Measurements from ENCODE around the gene NMNAT3. TPM values are rescaled to one million over a fixed set of nuclear protein-coding genes. Genes with fewer than 3 reads are reported as not detected.
"Not testable (repeated sequence)": the region's sequence is repeated elsewhere in the genome, so short reads cannot be mapped to it uniquely, and the experiment has no call there.

The NMNAT3 gene
- total RNA-seq, 2 donors from 2014 or later = 4.5 to 4.6 TPM

DNA sequence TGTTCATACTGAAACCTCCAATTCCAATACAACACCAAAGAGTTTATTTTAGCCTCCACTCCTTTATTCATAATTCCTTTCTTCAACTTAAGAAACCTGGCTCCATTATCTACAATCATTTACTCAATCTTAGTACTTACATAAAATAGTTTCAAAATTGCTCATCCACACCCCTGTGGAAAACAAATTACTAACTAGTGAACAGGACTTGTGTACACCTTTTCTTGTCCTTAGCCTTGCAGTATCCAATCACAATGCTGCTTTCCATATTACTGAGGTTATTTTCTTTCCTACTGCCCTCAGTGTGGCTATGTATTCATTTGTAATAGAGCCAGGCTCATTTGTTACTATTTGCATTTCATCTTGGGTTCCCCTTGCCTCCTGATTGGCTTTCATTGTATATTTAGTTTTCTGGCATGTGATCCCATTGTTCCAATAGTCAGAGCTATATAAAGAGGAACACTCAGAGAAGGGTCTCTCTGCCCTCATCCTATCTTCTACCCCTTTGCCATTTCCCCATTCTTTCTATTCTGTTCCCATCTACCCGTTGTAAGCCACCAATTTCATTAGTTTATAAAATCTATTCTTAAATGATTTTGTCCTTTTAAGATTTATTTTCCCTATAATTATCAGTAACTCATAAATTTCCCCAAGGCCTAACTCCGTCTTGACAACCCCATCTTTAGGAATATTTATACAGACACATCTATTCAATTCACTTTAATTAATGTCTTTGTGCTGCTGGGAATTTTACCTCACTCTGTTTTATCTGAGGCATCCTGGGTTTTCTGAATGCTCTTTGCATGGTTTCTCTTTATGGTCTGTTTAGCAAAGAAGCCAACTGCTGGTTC is 70.3 kb downstream of the NMNAT3 start:
- Histone ChIP-seq H3K27ac (no peak overlapping the region), H3K4me1 (no peaks in the 10 kb centered on the region), H3K27me3 (no peaks in the 10 kb centered on the region), H3K9me3 (no peaks in the 10 kb centered on the region), H3K9ac (ENCODE audit: low read depth in 2 of 2, low read length in 2 of 2) (no peak overlapping the region), H3K36me3 (no peaks in the 10 kb centered on the region), H3K4me3 (no peak overlapping the region)
- TF ChIP-seq, protein P1, sequence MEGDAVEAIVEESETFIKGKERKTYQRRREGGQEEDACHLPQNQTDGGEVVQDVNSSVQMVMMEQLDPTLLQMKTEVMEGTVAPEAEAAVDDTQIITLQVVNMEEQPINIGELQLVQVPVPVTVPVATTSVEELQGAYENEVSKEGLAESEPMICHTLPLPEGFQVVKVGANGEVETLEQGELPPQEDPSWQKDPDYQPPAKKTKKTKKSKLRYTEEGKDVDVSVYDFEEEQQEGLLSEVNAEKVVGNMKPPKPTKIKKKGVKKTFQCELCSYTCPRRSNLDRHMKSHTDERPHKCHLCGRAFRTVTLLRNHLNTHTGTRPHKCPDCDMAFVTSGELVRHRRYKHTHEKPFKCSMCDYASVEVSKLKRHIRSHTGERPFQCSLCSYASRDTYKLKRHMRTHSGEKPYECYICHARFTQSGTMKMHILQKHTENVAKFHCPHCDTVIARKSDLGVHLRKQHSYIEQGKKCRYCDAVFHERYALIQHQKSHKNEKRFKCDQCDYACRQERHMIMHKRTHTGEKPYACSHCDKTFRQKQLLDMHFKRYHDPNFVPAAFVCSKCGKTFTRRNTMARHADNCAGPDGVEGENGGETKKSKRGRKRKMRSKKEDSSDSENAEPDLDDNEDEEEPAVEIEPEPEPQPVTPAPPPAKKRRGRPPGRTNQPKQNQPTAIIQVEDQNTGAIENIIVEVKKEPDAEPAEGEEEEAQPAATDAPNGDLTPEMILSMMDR (IDR thresholded peaks at IDR 0.05) = no peak
- no peak for DNase-seq
- intact Hi-C loops (cut with DNase I) = no loop called here

GRCh38 chr3:139602003-139602402 is 75.8 kb downstream of the NMNAT3 start:
- DNase-seq = no peak
- Histone ChIP-seq H3K9ac (ENCODE audit: low read depth in 2 of 2, low read length in 2 of 2) (no peak overlapping the region), H3K27ac (no peak overlapping the region), H3K27me3 (no peaks in the 10 kb centered on the region), H3K36me3 (no peaks in the 10 kb centered on the region), H3K4me3 (no peak overlapping the region), H3K9me3 (no peaks in the 10 kb centered on the region), H3K4me1 (no peaks in the 10 kb centered on the region)
- intact Hi-C loops (cut with DNase I) = no loop called here
- TF ChIP-seq, protein P1 (IDR thresholded peaks at IDR 0.05) = no peak

DNA sequence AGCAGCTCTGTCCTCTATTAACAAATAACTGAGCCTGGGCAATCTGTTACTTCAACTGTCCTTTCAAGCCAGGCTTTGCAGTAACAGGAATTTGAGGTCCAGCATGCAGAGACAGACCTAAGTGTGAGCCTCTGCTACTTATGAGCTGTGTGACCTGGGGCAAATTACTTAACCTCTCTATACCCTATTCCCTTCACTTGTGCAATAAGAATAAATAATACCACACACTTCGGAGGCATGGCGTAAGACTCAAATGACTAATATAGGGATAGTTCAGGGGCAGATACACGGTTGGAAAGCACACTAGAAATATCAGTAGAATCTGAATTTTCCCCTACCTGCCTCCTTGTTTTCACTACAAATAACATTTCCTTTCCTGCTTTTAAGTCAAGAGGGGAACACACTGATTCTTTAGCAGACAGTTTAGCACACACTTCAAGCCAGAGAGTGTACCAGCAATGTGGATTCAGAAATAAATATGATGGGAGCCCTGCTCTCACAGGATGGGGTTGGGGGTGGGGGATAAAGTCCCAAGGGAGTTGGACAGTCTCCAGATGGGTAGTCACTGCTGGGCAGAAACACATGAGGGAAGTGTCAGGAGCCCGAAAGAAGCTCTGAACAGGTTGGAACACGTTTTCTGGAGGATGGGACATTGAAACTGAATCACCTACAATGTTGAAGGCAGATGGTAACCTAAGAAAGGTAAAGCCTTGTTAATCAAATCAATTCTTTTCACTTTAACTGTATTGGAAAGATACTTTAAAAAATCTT is 76.4 kb downstream of the NMNAT3 start:
- intact Hi-C loops (cut with DNase I) = no loop called here
- H3K4me3 ChIP-seq = no peak overlapping the region
- H3K9ac ChIP-seq (ENCODE audit: low read depth in 2 of 2, low read length in 2 of 2) = no peak overlapping the region
- no peak overlapping the region for H3K27ac ChIP-seq
- H3K27me3 ChIP-seq = no peaks in the 10 kb centered on the region
- no peak for DNase-seq
- TF ChIP-seq, protein P1 (IDR thresholded peaks at IDR 0.05) = no peak
- H3K4me1 ChIP-seq = no peaks in the 10 kb centered on the region
- no peaks in the 10 kb centered on the region for H3K9me3 ChIP-seq
- H3K36me3 ChIP-seq = no peaks in the 10 kb centered on the region

DNA sequence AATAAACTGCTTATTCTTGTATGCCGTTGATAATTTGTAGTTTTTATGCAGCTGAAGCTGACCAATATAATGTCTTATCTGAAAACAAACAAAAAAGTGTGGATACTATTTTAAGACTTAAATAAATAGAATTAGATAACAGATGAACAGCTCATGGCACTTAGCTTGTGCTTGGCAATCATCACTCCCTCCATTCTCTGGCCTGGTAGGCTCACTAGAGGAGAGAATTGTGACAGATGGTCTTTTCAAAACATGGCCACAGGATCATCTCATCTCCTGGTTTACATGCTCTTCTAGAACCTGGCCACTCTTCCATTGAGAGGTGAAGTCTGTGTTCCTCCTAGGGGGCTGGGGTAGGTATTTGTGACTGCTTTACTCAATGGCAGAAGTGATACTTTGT is 79.8 kb downstream of the NMNAT3 start:
- no peak overlapping the region for H3K27ac ChIP-seq
- TF ChIP-seq, protein P1 (IDR thresholded peaks at IDR 0.05) = no peak
- no peak for DNase-seq

GRCh38 chr3:139591186-139591585 is 86.6 kb downstream of the NMNAT3 start:
- H3K27ac ChIP-seq; H3K4me3 ChIP-seq; H3K9ac ChIP-seq (ENCODE audit: low read depth in 2 of 2, low read length in 2 of 2); intact Hi-C loops (cut with DNase I); H3K27me3 ChIP-seq; DNase-seq; H3K9me3 ChIP-seq; H3K4me1 ChIP-seq; H3K36me3 ChIP-seq: not testable (repeated sequence)

More for the DNA sequence above, 79.8 kb downstream of the NMNAT3 start:
- intact Hi-C loops (cut with DNase I) = no loop called here
- no peak overlapping the region for H3K9ac ChIP-seq (ENCODE audit: low read depth in 2 of 2, low read length in 2 of 2)
- no peaks in the 10 kb centered on the region for H3K36me3 ChIP-seq
- no peaks in the 10 kb centered on the region for H3K27me3 ChIP-seq
- no peak overlapping the region for H3K4me3 ChIP-seq
- H3K4me1 ChIP-seq = no peaks in the 10 kb centered on the region
- H3K9me3 ChIP-seq = no peaks in the 10 kb centered on the region

Data from colonic mucosa (tissue), 4 donors.